Cardiac fibroblast (primary cell): ENCODE data around the gene GTF3C1.
"Not testable (repeated sequence)": the region's sequence is repeated elsewhere in the genome, so short reads cannot be mapped to it uniquely, and the experiment has no call there.

ENCODE experiments used
- DNase-seq, 2 donors: peaks; one replicate each; pipeline versions ENCODE4 v3.0.0 to v3.0.0-alpha.2; 2010; ENCODE audit warnings: low read depth in 2 of 2
- H3K4me3 ChIP-seq, 2 donors: replicated peaks in 1 of 2; 1 replicate in 1 of 2; 2 replicates in 1 of 2; pipeline ENCODE4 v1.5.1; 2011; ENCODE audit warnings: low read depth in 2 of 2, low read length in 2 of 2, mild to moderate bottlenecking in 2 of 2, moderate library complexity in 1 of 2
- CTCF ChIP-seq: IDR thresholded peaks from one replicate; pipeline ENCODE4 v1.5.1; 2011; ENCODE audit warnings: low read depth, mild to moderate bottlenecking, low read length, inconsistent platforms

The GTF3C1 gene

GRCh38 chr16:27436921-27437650 lies 112.6 kb downstream of the GTF3C1 start:
- no peak for DNase-seq
- TF ChIP-seq CTCF = no peak
- no peak overlapping the region for H3K4me3 ChIP-seq

- no peak for TF ChIP-seq CTCF
- DNase-seq = no peak
- H3K4me3 ChIP-seq = no peak overlapping the region
Measured at GRCh38 chr16:27436065-27436464, 113.6 kb downstream of the GTF3C1 start.

DNA sequence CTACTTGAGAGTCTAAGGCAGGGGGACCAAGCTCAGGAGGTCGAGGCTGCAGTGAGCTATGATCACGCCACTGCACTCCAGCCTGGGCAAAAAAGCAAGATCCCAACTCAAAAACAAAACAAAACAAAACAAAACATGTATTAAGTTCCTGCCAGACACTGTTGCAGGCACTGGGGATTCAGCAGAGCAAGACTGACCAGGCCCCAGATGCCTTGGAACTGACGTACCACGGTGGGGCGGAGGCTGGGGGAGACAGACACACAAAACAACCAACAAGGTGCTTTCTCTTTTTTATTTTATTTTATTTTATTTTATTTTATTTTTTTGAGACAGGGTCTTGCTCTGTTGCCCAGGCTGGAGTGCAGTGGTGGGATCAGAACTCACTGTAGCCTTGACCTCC lies 114.6 kb downstream of the GTF3C1 start:
- not testable (repeated sequence) for DNase-seq, H3K4me3 ChIP-seq

DNA sequence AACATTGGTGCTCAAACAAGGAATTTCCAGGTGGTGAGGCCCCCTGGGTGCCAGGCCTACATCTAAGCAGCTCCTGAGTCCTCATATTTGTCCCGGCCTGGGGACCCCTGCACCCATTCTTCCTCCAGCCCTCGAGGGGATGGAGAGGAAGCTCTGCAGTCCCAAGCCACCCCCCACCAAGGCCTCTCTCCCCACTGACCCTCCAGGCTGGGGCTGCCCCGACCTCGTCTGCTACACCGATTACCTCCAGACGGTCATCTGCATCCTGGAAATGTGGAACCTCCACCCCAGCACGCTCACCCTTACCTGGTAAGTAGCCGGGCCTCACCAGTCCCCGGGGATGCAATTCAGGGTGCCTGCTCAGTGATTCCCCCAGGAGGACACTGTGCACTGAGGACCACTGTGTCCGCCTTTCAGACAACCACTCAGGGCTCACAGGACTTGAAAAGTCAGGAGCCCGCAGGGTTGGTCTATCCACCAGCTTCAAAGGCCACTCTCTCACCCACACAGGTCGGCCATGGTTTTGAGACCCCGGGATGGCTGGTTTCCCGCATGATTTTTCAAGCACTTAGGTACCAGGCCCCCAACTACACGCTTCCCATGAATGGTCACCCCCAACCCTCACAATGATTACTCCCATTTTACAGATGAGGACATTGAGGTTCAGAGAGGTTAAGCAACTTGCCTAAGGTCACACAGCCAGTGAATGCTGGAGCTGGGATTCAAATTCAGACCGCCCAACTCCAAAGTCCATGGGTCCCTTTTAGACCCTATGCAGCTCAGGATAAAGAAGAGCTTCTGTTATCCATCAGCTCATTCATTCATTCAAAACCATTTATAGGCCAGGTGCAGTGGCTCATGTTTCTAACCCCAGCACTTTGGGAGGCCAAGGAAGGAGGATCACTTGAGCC lies 115.3 kb downstream of the GTF3C1 start:
- no peak for TF ChIP-seq CTCF
- DNase-seq = no peak
- H3K4me3 ChIP-seq = no peak overlapping the region

DNA sequence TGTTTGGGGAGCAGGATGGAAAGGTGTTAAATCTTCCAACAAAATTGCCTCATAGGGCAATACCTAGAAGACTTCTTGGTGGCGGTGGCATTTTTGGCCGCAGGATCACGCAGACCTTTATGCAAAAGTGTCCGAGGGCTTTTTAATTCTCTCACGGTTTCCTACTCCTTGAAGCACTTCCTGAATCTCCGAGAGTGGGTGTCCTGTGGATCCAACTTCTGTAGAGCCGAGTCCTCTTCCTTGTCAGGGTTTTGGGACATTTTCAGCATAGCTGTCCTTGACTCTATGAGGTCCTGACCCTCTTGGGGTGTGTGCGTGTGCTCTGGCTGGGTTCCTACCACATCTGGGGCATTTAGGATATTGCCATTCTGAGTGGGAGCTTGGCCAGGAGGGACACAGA lies 116.1 kb downstream of the GTF3C1 start:
- no peak for DNase-seq
- no peak for TF ChIP-seq CTCF
- no peak overlapping the region for H3K4me3 ChIP-seq

- DNase-seq, H3K4me3 ChIP-seq: not testable (repeated sequence)
Measured at GRCh38 chr16:27433191-27433590, 116.5 kb downstream of the GTF3C1 start.

DNA sequence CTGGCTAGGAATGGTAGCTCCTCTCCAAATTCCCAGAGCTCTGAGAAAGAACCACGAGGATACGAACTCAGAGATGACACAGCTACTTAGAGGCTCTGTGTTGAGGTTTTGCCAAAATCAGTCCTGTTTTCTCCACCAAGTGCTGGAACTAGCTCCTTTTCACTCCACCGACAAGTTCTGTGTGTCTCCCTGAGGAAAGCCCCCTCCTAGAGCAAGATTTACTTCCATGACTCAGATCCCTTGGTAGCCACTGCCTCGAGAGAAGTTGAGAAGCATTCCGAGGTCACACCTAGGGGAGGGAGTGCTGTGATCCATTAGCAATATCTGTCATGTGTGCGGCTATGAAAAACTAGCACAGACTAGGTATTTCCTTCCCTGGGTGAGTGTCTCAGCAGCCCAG lies 117.2 kb downstream of the GTF3C1 start:
- H3K4me3 ChIP-seq = no peak overlapping the region
- TF ChIP-seq CTCF = no peak
- peak; percentile 51 to 58 for DNase-seq
